ENCODE results near the gene MTMR10. TPM values are rescaled to one million over a fixed set of nuclear protein-coding genes. Genes with fewer than 3 reads are reported as not detected.

The MTMR10 gene
- total RNA-seq, 2 experiments from 2014 or later: 41.2 to 42.0 TPM

- ChIA-PET POLR2A (no interaction called here), CTCF (interaction anchor here (1.1 to 1.4 kb wide), 2 partner anchors 16 to 105 kb away, joined by 3 read pairs; no protein-coding TSS in a partner anchor)
- DNase-seq (no peak), ATAC-seq (ENCODE audit: poor library complexity) (no peak)
- Histone ChIP-seq H3K4me3 (ENCODE audit: low read length) (no peak overlapping the region), H3K9me3 (ENCODE audit: control insufficient read depth in 1 of 2, insufficient read depth in 1 of 2, low read length in 2 of 2) (no peaks in the 10 kb centered on the region), H3K36me3 (ENCODE audit: insufficient read depth, low read length) (peaks cover 44% of the 10 kb centered on the region), H3K4me1 (ENCODE audit: insufficient read depth, low read length) (peaks cover 22% of the 10 kb centered on the region), H3K27me3 (ENCODE audit: control insufficient read depth in 1 of 2, insufficient read depth in 2 of 2, low read length in 2 of 2) (no peaks in the 10 kb centered on the region), H3K27ac (ENCODE audit: low read depth in 1 of 2, low read length in 2 of 2) (no peak overlapping the region)
- H3K4me1 Mint-ChIP-seq (ENCODE audit: low read depth): peaks cover 77% of the 10 kb centered on the region
- H3K27me3 Mint-ChIP-seq: no peaks in the 10 kb centered on the region
- TF ChIP-seq CTCF (IDR thresholded peaks at IDR 0.05): no peak
- peaks cover 77% of the 10 kb centered on the region for H3K36me3 Mint-ChIP-seq (ENCODE audit: low read depth)
- intact Hi-C loops (cut with DNase I, micrococcal nuclease): no loop called here
- no peak overlapping the region for H3K4me3 Mint-ChIP-seq
- H3K27ac Mint-ChIP-seq: no peak overlapping the region
- no peaks in the 10 kb centered on the region for H3K9me3 Mint-ChIP-seq
Observed at GRCh38 chr15:30984118-30984517, 7.3 kb downstream of the MTMR10 start.

GRCh38 chr15:30979457-30979856 lies 12.0 kb downstream of the MTMR10 start:
- no peaks in the 10 kb centered on the region for H3K27me3 ChIP-seq (ENCODE audit: control insufficient read depth in 1 of 2, insufficient read depth in 2 of 2, low read length in 2 of 2)
- Mint-ChIP-seq H3K27me3 (no peaks in the 10 kb centered on the region), H3K4me1 (ENCODE audit: low read depth) (peaks cover 61% of the 10 kb centered on the region), H3K27ac (no peak overlapping the region), H3K36me3 (ENCODE audit: low read depth) (peaks cover 88% of the 10 kb centered on the region), H3K9me3 (no peaks in the 10 kb centered on the region), H3K4me3 (no peak overlapping the region)
- H3K4me1 ChIP-seq (ENCODE audit: insufficient read depth, low read length): peaks cover 3% of the 10 kb centered on the region
- CTCF ChIA-PET: no interaction called here
- intact Hi-C loops (cut with DNase I, micrococcal nuclease): no loop called here
- DNase-seq: no peak
- POLR2A ChIA-PET: interaction anchor here (1.7 kb wide), 1 partner anchor 12 kb away, joined by 7 read pairs; the partner anchor contains the start of gene MTMR10
- no peak for ATAC-seq (ENCODE audit: poor library complexity)
- no peak overlapping the region for H3K4me3 ChIP-seq (ENCODE audit: low read length)
- H3K9me3 ChIP-seq (ENCODE audit: control insufficient read depth in 1 of 2, insufficient read depth in 1 of 2, low read length in 2 of 2): no peaks in the 10 kb centered on the region
- peaks cover 44% of the 10 kb centered on the region for H3K36me3 ChIP-seq (ENCODE audit: insufficient read depth, low read length)
- H3K27ac ChIP-seq (ENCODE audit: low read depth in 1 of 2, low read length in 2 of 2): no peak overlapping the region
- TF ChIP-seq CTCF (IDR thresholded peaks at IDR 0.05): no peak

GRCh38 chr15:30978328-30978727 lies 13.1 kb downstream of the MTMR10 start:
- CTCF ChIA-PET: no interaction called here
- peaks cover 3% of the 10 kb centered on the region for H3K4me1 ChIP-seq (ENCODE audit: insufficient read depth, low read length)
- H3K4me1 Mint-ChIP-seq (ENCODE audit: low read depth): peaks cover 53% of the 10 kb centered on the region

More at GRCh38 chr15:30978328-30978727, 13.1 kb downstream of the MTMR10 start:
- no peak overlapping the region for H3K4me3 ChIP-seq (ENCODE audit: low read length)
- Mint-ChIP-seq H3K27ac (no peak overlapping the region), H3K36me3 (ENCODE audit: low read depth) (peaks cover 89% of the 10 kb centered on the region), H3K27me3 (no peaks in the 10 kb centered on the region), H3K9me3 (no peaks in the 10 kb centered on the region), H3K4me3 (no peak overlapping the region)
- ATAC-seq (ENCODE audit: poor library complexity) (no peak), DNase-seq (no peak)
- no peak for TF ChIP-seq CTCF (IDR thresholded peaks at IDR 0.05)
- POLR2A ChIA-PET: interaction anchor here (0.7 kb wide), 1 partner anchor 16 kb away, joined by 3 read pairs; no protein-coding TSS in a partner anchor
- H3K27me3 ChIP-seq (ENCODE audit: control insufficient read depth in 1 of 2, insufficient read depth in 2 of 2, low read length in 2 of 2): no peaks in the 10 kb centered on the region
- intact Hi-C loops (cut with DNase I, micrococcal nuclease): no loop called here
- H3K27ac ChIP-seq (ENCODE audit: low read depth in 1 of 2, low read length in 2 of 2): no peak overlapping the region
- peaks cover 51% of the 10 kb centered on the region for H3K36me3 ChIP-seq (ENCODE audit: insufficient read depth, low read length)
- no peaks in the 10 kb centered on the region for H3K9me3 ChIP-seq (ENCODE audit: control insufficient read depth in 1 of 2, insufficient read depth in 1 of 2, low read length in 2 of 2)
